Gastroesophageal sphincter (tissue), 3 donors: ENCODE measurements around the gene NUP98.

Experiments used
- POLR2A ChIP-seq, 2 donors: fragments of 450-650 bp; IDR thresholded peaks; one replicate each; pipeline ENCODE4 v1.6.1; 2017; ENCODE audit warnings: antibody characterized with exemption in 2 of 2, mild to moderate bottlenecking in 2 of 2, moderate library complexity in 1 of 2
- POLR2AphosphoS5 ChIP-seq: sonication (generic); formaldehyde crosslinking; IDR thresholded peaks from one replicate; pipeline ENCODE4 v1.6.1; 2017; ENCODE audit warnings: antibody characterized with exemption
- TF ChIP-seq, protein P1 (sequence below), 4 experiments: fragments of 200-600 bp in 2 of 4; fragments of 450-650 bp in 2 of 4; sonication (generic) in 1 of 4; IDR thresholded peaks; one replicate each; pipeline ENCODE4 v1.5.1; 2017 to 2019; ENCODE audit warnings: antibody characterized with exemption in 4 of 4, mild to moderate bottlenecking in 2 of 4, moderate library complexity in 2 of 4

DNA sequence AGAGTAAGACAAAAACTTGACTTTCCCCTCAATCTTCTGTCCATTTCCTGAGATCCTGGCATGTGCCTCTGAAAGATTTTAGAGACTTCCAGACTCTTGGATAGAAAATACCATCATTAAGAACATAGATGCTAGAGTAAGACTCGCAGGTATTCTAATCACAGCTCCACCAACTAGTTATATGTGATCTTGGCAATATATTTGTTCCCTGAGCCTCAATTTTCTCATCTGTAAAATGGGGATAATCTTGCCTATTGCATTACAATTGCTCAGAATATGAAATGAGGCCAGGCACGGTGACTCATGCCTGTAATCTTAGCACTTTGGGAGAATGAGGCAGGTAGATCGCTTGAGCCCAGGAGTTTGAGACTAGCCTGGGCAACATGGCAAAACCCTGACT, 32.7 kb upstream of the NUP98 start:
- TF ChIP-seq, protein P1, sequence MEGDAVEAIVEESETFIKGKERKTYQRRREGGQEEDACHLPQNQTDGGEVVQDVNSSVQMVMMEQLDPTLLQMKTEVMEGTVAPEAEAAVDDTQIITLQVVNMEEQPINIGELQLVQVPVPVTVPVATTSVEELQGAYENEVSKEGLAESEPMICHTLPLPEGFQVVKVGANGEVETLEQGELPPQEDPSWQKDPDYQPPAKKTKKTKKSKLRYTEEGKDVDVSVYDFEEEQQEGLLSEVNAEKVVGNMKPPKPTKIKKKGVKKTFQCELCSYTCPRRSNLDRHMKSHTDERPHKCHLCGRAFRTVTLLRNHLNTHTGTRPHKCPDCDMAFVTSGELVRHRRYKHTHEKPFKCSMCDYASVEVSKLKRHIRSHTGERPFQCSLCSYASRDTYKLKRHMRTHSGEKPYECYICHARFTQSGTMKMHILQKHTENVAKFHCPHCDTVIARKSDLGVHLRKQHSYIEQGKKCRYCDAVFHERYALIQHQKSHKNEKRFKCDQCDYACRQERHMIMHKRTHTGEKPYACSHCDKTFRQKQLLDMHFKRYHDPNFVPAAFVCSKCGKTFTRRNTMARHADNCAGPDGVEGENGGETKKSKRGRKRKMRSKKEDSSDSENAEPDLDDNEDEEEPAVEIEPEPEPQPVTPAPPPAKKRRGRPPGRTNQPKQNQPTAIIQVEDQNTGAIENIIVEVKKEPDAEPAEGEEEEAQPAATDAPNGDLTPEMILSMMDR (IDR thresholded peaks at IDR 0.05), result no peak
- TF ChIP-seq POLR2A (IDR thresholded peaks at IDR 0.05) (no peak), POLR2AphosphoS5 (no peak)
